HepG2 (cell line): ENCODE measurements around the gene EIF4ENIF1. TPM values are rescaled to one million over a fixed set of nuclear protein-coding genes. Genes with fewer than 3 reads are reported as not detected.

Experiments
- FOXJ3 ChIP-seq: sonication (generic); formaldehyde crosslinking; IDR thresholded peaks from 2 replicates; pipeline ENCODE4 v1.4.0; 2020; ENCODE audit warnings: missing genetic modification reagents, mild to moderate bottlenecking, borderline replicate concordance
- GATA4 ChIP-seq: sonication (generic); IDR thresholded peaks from 2 replicates; pipeline ENCODE4 v1.6.1; 2016; ENCODE audit warnings: antibody characterized with exemption, low read depth, borderline replicate concordance
- HNRNPLL ChIP-seq: fragments of 200-400 bp; formaldehyde crosslinking; IDR thresholded peaks from 2 replicates; pipeline ENCODE4 v1.6.1; 2017; ENCODE audit warnings: mild to moderate bottlenecking, low read depth, low read length; ENCODE audit not compliant: poor library complexity, severe bottlenecking
- KLF15 ChIP-seq: sonication (generic); formaldehyde crosslinking; IDR thresholded peaks from 2 replicates; pipeline ENCODE4 v1.8.1; 2023; ENCODE audit warnings: borderline replicate concordance, mild to moderate bottlenecking, inconsistent platforms, missing genetic modification reagents, mixed read lengths
- KLF9 ChIP-seq: IDR thresholded peaks from 2 replicates; pipeline ENCODE4 v1.6.1; 2016; ENCODE audit warnings: low read depth
- NCOR1 ChIP-seq: fragments of 200-600 bp; sonication (generic); IDR thresholded peaks from 2 replicates; pipeline ENCODE4 v1.7.0; 2017; ENCODE audit warnings: antibody characterized with exemption, low read length, borderline replicate concordance
- NFIC ChIP-seq: IDR thresholded peaks from 2 replicates; pipeline ENCODE4 v1.6.1; 2012; ENCODE audit warnings: mild to moderate bottlenecking, low read length, inconsistent platforms
- NR2C2 ChIP-seq: sonication (generic); formaldehyde crosslinking; IDR thresholded peaks from 2 replicates; pipeline ENCODE4 v1.4.0; 2020; ENCODE audit warnings: missing genetic modification reagents, mild to moderate bottlenecking, moderate library complexity, borderline replicate concordance
- SAP130 ChIP-seq: IDR thresholded peaks from 2 replicates; pipeline ENCODE4 v1.6.1; 2016; ENCODE audit warnings: low read depth
- TBX2 ChIP-seq: sonication (generic); formaldehyde crosslinking; IDR thresholded peaks from 2 replicates; pipeline ENCODE4 v1.5.0; 2020; ENCODE audit warnings: missing genetic modification reagents, mild to moderate bottlenecking, borderline replicate concordance
- ZNF12 ChIP-seq: sonication (generic); formaldehyde crosslinking; IDR thresholded peaks from 2 replicates; pipeline ENCODE4 v1.5.0; 2020; ENCODE audit warnings: missing genetic modification reagents
- ZNF142 ChIP-seq: sonication (generic); formaldehyde crosslinking; IDR thresholded peaks from 2 replicates; pipeline ENCODE4 v1.4.0; 2020; ENCODE audit warnings: missing genetic modification reagents
- ZNF18 ChIP-seq: sonication (generic); formaldehyde crosslinking; IDR thresholded peaks from 2 replicates; pipeline ENCODE4 v1.8.0; 2022; ENCODE audit warnings: mild to moderate bottlenecking, missing genetic modification reagents; ENCODE audit not compliant: insufficient replicate concordance
- ZNF446 ChIP-seq: sonication (generic); formaldehyde crosslinking; IDR thresholded peaks from 2 replicates; pipeline ENCODE4 v1.5.0; 2020; ENCODE audit warnings: mild to moderate bottlenecking, missing genetic modification reagents
- ZNF513 ChIP-seq: sonication (generic); formaldehyde crosslinking; conservative IDR thresholded peaks from 2 replicates; pipeline ENCODE4 v1.5.0; 2020; ENCODE audit warnings: missing genetic modification reagents
- ZNF543 ChIP-seq: sonication (generic); formaldehyde crosslinking; IDR thresholded peaks from 2 replicates; pipeline ENCODE4 v1.4.0; 2020; ENCODE audit warnings: mild to moderate bottlenecking, missing genetic modification reagents
- ZNF549 ChIP-seq: sonication (generic); formaldehyde crosslinking; IDR thresholded peaks from 2 replicates; pipeline ENCODE4 v1.5.0; 2020; ENCODE audit warnings: missing genetic modification reagents
- ZNF883 ChIP-seq: sonication (generic); formaldehyde crosslinking; IDR thresholded peaks from 2 replicates; pipeline ENCODE4 v1.5.1; 2020; ENCODE audit warnings: mild to moderate bottlenecking, missing genetic modification reagents; ENCODE audit errors: not compliant biosample characterization
- polyA plus RNA-seq, 8 experiments: library from polyadenylated mRNA; depleted of rRNA in 3 of 8; stranded (reverse) in 7 of 8; unstranded in 1 of 8; fragments of >200 nt; fragmentation: Illumina TruSeq in 4 of 8; extraction: Trizol in 4 of 8; gene quantifications; 2 replicates each; pipeline versions ENCODE4 v1.2.1 to v1.2.3, GENCODE V29; 2011 to 2016; ENCODE audit warnings: low read depth in 4 of 8, missing spikeins in 1 of 8, mixed read lengths in 1 of 8; ENCODE audit not compliant: insufficient read depth in 1 of 8
- total RNA-seq, 5 experiments: library from RNA; depleted of rRNA; stranded (reverse); fragments of >200 nt; fragmentation: Illumina TruSeq; extraction: Trizol; gene quantifications; 2 replicates each; pipeline ENCODE4 v1.2.3, GENCODE V29; 2016; ENCODE audit warnings: low read depth in 1 of 5
- TF ChIP-seq, protein P1 (sequence below): sonication (generic); formaldehyde crosslinking; conservative IDR thresholded peaks from 2 replicates; pipeline ENCODE4 v1.4.0; 2020; ENCODE audit warnings: missing genetic modification reagents

Gene EIF4ENIF1
- total and polyA plus RNA-seq, 2 of the 13 experiments (the other 11 are each of a cell fraction or from before 2014, with no cell fraction given), result 11.9 to 12.3 TPM

DNA sequence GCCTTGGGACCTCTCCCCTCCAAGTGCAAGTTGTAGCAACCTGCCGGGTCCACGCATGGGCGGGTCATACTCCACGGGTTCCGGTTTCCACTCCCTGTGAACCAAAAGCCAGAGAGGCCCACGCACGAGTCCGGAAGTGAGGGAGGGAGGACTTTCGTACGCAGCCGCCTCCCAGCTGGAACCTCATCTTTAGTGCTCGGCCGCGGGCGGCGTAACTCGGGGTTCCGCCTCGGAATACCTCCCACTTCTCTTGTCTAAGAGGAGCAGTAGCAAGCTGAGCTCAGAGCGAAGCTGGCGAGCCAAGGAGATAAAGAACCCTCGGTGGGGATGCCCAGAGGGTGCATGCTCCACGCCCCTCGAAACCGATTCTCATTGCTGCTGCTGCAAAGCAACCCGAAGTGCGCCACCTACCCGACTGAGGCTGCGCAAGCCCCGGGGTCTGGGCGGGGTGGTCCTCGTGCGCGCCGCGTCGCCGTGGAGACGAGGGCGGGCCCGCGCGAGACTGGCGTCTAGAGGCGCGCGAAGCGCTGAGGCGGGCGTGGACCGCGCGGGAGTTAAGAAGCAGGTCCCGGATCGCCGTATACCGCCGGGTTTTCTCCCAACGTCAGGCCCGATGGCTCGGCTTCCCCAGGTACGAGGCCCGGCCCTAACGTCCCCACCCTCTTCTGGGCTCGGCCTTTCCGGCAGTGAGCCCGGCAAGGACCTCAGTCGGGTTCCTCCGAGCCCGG is 6.5 kb upstream of the EIF4ENIF1 start, which contains the start of gene SFI1 (continued):
- TF ChIP-seq NCOR1 (no peak), ZNF446 (peak; percentile 50; the same call in 1 of the 2 replicates), KLF15 (no peak), NR2C2 (CRISPR knock-in tag) (0 out of 2 replicates have a peak, but pooled peaks have one; percentile 17), GATA4 (no peak), ZNF18 (CRISPR knock-in tag) (no peak), ZNF549 (CRISPR knock-in tag) (no peak), HNRNPLL (peak; percentile 96), NFIC (no peak), ZNF543 (CRISPR knock-in tag) (0 out of 2 replicates have a peak, but pooled peaks have one; percentile 45), KLF9 (CRISPR knock-in tag) (peak; percentile 52; the same call in 1 of the 2 replicates), FOXJ3 (CRISPR knock-in tag) (no peak; the same call in 1 of the 2 replicates), ZNF142 (peak; percentile 83; the same call in 1 of the 2 replicates), TBX2 (CRISPR knock-in tag) (peak; percentile 78), ZNF12 (CRISPR knock-in tag) (no peak), SAP130 (CRISPR knock-in tag) (peak; percentile 90), ZNF883 (CRISPR knock-in tag) (peak; percentile 89), ZNF513 (no peak)
- TF ChIP-seq, protein P1, sequence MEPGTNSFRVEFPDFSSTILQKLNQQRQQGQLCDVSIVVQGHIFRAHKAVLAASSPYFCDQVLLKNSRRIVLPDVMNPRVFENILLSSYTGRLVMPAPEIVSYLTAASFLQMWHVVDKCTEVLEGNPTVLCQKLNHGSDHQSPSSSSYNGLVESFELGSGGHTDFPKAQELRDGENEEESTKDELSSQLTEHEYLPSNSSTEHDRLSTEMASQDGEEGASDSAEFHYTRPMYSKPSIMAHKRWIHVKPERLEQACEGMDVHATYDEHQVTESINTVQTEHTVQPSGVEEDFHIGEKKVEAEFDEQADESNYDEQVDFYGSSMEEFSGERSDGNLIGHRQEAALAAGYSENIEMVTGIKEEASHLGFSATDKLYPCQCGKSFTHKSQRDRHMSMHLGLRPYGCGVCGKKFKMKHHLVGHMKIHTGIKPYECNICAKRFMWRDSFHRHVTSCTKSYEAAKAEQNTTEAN (CRISPR knock-in tag), result no peak
